ENCODE measurements around the gene USP37.
"Not testable (repeated sequence)": the region's sequence is repeated elsewhere in the genome, so short reads cannot be mapped to it uniquely, and the experiment has no call there.

USP37 gene

DNA sequence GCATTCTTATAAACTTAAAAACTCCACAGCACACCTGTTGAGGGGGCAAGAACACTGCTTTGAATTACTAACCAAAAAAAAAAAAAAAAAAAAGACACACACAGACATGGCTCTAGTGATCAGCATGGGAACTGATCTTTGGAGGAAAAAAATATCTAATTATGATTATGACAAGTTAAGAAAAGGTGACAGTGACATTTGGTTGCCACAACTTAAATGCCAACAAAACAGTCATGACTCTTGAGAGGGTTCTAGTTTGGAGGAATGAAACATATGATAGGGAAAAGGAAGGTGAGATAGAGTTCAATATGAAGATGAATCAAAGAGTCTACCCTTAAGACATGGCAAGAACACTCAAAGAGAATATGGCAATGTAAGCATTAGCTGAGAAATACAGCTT is 20.6 kb downstream of the USP37 start:
- DNase-seq = no peak

GRCh38 chr2:218546012-218546411 is 22.1 kb downstream of the USP37 start:
- no peak for DNase-seq

- no peak for DNase-seq
Measured at GRCh38 chr2:218540015-218540414, 28.1 kb downstream of the USP37 start.

- no peak for DNase-seq
Measured at GRCh38 chr2:218536804-218537494, 31.2 kb downstream of the USP37 start.

- no peak for DNase-seq
Measured at GRCh38 chr2:218529990-218530389, 38.2 kb downstream of the USP37 start.

DNA sequence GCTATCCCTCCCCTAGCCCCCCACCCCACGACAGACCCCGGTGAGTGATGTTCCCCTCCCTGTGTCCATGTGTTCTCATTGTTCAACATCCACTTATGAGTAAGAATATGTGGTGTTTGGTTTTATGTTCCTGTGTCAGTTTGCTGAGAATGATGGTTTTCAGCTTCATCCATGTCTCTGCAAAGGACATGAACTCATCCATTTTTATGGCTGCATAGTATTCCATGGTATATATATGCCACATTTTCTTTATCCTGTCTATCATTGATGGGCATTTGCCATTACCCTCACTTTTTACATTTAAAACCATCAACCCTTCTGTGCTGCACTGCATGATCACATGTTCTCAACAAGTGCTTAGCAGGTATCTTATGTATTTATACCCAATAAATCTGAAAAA is 39.7 kb downstream of the USP37 start:
- DNase-seq = not testable (repeated sequence)

DNA sequence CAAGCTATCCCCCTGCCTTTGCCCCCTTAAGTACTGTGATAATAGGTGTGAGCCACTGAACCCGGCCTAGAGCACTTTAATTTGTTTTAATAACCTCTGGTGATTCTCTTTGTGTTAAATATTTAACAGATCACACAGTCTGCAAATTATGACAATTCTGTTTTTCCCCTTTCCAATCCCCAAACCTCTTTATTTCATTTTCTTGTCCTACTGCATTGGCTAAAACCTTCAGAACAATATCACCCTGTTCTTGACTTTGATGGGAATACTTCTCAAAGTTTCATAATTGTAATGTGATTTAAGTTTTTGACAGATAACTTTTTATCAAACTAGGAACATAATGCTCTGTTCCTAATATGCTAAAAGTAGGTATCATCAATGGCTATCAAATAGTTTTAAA is 44.5 kb downstream of the USP37 start:
- DNase-seq = no peak

- DNase-seq = no peak
Measured at GRCh38 chr2:218518876-218519275, 49.3 kb downstream of the USP37 start.

GRCh38 chr2:218517434-218518206 is 50.5 kb downstream of the USP37 start:
- DNase-seq = no peak

DNA sequence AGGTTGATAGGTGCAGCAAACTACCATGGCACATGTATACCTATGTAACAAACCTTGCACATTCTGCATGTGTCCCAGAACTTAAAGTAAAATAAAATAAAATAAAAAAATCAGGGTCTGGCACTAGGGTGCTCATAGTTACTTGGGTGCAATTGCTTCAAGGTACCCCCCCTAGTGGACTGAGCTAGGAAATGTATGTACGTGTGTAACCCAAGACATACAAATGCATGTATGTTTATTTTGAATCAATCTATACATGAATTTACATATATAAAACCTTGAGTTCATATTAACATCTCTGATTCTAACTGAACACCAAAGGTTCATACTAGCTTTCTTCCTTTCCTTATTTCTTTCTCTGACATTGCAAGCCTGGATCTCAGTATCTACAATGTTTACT is 51.5 kb downstream of the USP37 start:
- DNase-seq = no peak

GRCh38 chr2:218513676-218514075 is 54.5 kb downstream of the USP37 start:
- no peak for DNase-seq

GRCh38 chr2:218508299-218508698 is 59.9 kb downstream of the USP37 start:
- DNase-seq = no peak

DNA sequence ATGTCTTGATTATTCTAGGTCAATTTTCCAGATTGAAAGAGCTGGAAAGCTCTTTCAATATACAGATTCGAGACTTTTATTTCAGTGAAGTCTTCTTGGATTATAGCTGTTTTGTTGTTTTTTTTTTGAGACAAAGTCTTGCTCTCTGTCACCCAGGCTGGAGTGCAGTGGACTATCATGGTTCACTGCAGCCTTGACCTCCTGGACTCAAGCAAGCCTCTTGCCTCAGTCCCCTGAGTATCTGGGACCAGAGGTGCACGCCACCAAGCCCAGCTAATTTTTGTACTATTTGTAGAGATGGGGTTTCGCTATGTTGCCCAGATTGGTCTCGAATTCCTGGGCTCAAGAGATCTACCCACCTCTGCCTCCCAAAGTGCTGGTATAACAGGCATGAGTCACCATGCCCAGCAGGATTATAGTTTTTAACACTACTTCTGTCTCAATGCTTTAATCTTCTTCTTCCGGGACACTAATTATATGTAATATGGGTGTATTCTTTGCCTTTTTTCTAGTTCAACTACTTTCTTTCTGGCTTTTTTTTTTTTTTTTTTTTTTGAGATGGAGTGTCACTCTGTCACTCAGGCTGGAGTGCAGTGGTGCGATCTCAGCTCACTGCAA is 62.3 kb downstream of the USP37 start:
- DNase-seq = no peak

GRCh38 chr2:218501665-218502064 is 66.5 kb downstream of the USP37 start:
- DNase-seq = no peak

DNA sequence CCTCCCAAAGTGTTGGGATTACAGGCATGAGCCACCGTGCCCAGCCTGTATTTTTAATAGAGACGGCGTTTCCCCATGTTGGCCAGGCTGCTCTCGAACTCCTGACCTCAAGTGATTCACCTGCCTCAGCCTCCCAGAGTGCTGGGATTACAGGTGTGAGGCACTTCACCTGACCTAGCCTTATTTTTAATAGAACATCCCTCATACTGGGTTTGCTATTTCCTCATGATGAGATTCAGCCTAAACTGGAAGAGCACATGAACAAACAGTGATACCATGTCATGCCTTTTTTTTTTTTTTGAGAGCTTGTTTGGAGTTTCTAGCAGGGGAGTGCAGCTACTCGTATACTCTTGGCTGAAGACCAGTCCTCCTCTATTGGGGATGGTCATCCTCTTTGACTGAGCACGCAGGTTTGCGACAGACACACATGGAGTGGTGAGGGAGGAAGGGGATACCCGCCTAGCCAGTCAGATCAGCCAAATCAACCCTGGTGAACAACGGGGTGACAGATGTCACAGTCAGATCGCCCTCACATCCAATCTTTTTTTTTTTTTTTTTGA is 67.6 kb downstream of the USP37 start:
- no peak for DNase-seq

DNA sequence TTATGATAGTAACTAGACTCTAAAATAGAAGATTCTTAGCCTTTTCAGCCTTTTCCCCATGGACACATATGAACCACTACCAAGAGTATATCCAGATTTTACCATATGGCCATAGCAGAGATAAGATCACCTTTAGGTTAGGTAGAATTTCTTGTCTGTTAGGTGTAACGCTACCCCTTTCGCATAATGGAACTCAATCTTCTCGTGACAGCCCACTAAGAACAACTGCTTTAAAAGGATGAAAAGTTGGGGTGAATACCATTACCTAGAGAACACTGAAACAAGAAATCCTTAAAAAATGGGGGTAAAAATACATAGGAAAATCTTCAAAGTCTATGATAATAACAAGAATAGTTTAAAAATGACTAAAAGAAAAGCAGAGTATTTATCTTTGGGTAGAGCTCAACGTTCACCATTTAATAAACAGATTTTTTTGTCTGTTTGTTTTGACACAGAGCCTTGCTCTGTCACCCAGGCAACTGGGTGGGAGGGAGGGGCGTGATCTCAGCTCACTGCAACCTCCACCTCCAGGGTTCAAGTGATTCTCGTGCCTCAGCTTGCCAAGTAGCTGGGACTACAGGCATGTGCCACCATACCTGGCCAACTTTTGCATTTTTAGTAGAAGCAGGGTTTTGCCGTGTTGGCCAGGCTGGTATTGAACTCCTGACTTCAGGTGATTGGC is 82.0 kb downstream of the USP37 start:
- DNase-seq = no peak

DNA sequence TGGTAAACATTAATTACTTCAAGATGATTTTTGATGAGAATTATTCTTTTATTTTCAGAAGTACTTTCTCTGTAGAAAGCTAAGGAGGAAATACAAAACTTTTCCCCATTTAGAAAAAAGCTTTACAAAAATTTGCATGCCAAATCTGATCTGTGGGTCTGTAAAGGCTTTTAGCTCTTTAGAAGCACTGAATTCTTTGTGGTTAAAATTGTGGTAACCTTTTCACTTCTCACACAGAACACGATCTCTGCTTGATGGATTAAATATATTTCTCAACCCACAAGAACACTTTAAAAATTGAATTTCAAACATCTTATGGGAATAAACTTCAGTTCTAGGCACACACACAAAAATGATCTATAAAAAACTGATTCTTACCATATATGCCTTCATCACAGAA is 85.5 kb downstream of the USP37 start:
- no peak for DNase-seq

DNA sequence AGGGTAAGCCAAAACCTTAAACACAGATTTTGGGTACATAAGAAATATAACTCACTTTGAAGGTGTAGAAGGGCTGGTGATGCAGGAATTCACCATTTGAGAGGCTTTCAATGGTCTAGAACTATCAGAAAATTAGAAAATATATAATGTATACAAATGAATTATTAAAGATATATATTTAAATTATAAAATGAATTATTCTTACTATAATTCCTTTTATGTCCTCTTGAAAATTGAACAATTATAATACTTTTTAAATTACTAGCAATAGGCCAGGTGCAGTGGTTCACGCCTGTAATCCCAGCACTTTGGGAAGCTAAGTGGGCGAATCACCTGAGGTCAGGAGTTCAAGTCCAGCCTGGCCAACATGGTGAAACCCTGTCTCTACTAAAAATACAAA is 88.6 kb downstream of the USP37 start:
- DNase-seq = no peak

DNA sequence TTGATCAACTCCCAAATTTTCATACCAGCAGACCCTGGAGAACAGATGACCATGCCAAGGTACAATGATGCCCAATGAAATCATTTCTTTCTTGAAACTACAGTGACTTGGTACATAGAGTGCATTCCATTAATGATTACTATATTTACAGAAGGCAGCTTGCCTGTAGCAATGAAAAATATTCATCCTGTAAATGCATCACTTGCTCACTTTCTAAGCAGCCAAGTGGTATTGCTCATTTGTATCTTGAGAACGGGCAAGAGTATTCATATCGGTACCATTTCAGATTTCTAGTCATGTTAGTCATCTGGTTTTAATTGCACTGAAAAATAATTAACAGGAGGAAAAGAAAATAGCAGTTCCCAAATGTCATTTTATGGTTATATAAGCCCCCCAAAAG is 89.6 kb downstream of the USP37 start:
- DNase-seq = no peak

GRCh38 chr2:218477247-218477646 is 90.9 kb downstream of the USP37 start:
- no peak for DNase-seq

- DNase-seq = no peak
Measured at GRCh38 chr2:218476676-218477075, 91.5 kb downstream of the USP37 start.

GRCh38 chr2:218474527-218474926 is 93.6 kb downstream of the USP37 start:
- DNase-seq = no peak

GRCh38 chr2:218472988-218473387 is 95.2 kb downstream of the USP37 start:
- no peak for DNase-seq

Measured in GOT3 (cell line).